ENCODE measurements around the gene L3MBTL1.
A peak's percentile ranks its signal among the peaks of the same experiment; 100 is the strongest.

Gene L3MBTL1

GRCh38 chr20:43536041-43536816 lies 28.7 kb downstream of the L3MBTL1 start:
- DNase-seq = no peak

- no peak for DNase-seq
These were observed 29.4 kb downstream of the L3MBTL1 start for GRCh38 chr20:43536817-43537440.

GRCh38 chr20:43537921-43538877 lies 30.7 kb downstream of the L3MBTL1 start:
- peak; percentile 60 to 77 (median 73) for DNase-seq

- DNase-seq = no peak
These were observed 31.6 kb downstream of the L3MBTL1 start for GRCh38 chr20:43538878-43539700.

- DNase-seq = no peak
These were observed 32.6 kb downstream of the L3MBTL1 start for GRCh38 chr20:43539975-43540672.

- no peak for DNase-seq
These were observed 33.2 kb downstream of the L3MBTL1 start for GRCh38 chr20:43540673-43541060.

- peak in 1 of 3 experiments; percentile 12 for DNase-seq
These were observed 33.7 kb downstream of the L3MBTL1 start for GRCh38 chr20:43541214-43541613.

- DNase-seq = no peak
These were observed 34.7 kb downstream of the L3MBTL1 start for GRCh38 chr20:43542161-43542560.

- DNase-seq = no peak
These were observed 35.2 kb downstream of the L3MBTL1 start for GRCh38 chr20:43542674-43543073.

- no peak for DNase-seq
These were observed 35.6 kb downstream of the L3MBTL1 start for GRCh38 chr20:43543138-43543537.

- DNase-seq = no peak
These were observed 37.0 kb downstream of the L3MBTL1 start for GRCh38 chr20:43544501-43544900.

GRCh38 chr20:43545837-43546578 lies 38.5 kb downstream of the L3MBTL1 start:
- no peak for DNase-seq

GRCh38 chr20:43548273-43548880 lies 40.9 kb downstream of the L3MBTL1 start:
- no peak for DNase-seq

GRCh38 chr20:43549416-43550065 lies 42.0 kb downstream of the L3MBTL1 start:
- DNase-seq = no peak

- no peak for DNase-seq
These were observed 43.0 kb downstream of the L3MBTL1 start for GRCh38 chr20:43550456-43550855.

- DNase-seq = no peak
These were observed 46.9 kb downstream of the L3MBTL1 start for GRCh38 chr20:43554369-43554768.

GRCh38 chr20:43558412-43559146 lies 51.1 kb downstream of the L3MBTL1 start, which contains the start of gene SGK2:
Gene SGK2 (plus strand): TSS chr20:43559027. CDS start chr20:43566496, 7,469 bp downstream.
- DNase-seq = no peak

- no peak for DNase-seq
These were observed 51.9 kb downstream of the L3MBTL1 start for GRCh38 chr20:43559147-43559987.
